DMS53 (cell line): ENCODE measurements around the gene LRRC61.
A peak's percentile ranks its signal among the peaks of the same experiment; 100 is the strongest.

Experiments used
- DNase-seq: peaks from one replicate; lab custom pipeline; 2025; lab: John Stamatoyannopoulos, UW

The LRRC61 gene

GRCh38 chr7:150356265-150356897 is 33.2 kb downstream of the LRRC61 start:
- DNase-seq, result peak; percentile 78

GRCh38 chr7:150357270-150357669 is 34.1 kb downstream of the LRRC61 start:
- DNase-seq, result peak; percentile 90

- DNase-seq, result peak; percentile 80
These were observed 34.7 kb downstream of the LRRC61 start for GRCh38 chr7:150357771-150358427.

DNA sequence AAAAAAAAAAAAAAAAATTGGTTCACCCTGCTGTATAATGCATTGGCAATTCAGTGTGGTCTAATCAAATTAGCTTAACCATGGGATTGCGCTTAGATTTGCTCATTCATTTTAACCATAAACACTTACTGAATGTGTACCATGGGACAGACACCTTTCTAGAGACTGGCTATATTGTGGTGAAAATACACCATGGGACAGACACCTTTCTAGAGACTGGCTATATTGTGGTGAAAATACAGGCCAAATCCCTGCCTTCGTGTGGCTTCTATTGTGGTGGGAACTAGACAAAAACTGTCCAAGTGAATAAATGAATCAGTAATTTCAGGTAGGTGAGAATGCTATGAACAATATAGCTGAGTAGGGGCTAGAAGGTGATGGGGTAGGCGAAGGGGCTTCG is 35.3 kb downstream of the LRRC61 start:
- DNase-seq, result no peak

- no peak for DNase-seq
These were observed 36.0 kb downstream of the LRRC61 start for GRCh38 chr7:150358988-150359621.

GRCh38 chr7:150359622-150360362 is 36.6 kb downstream of the LRRC61 start:
- no peak for DNase-seq

- DNase-seq, result no peak
These were observed 37.4 kb downstream of the LRRC61 start for GRCh38 chr7:150360363-150361058.

- DNase-seq, result no peak
These were observed 38.2 kb downstream of the LRRC61 start for GRCh38 chr7:150361402-150361801.

DNA sequence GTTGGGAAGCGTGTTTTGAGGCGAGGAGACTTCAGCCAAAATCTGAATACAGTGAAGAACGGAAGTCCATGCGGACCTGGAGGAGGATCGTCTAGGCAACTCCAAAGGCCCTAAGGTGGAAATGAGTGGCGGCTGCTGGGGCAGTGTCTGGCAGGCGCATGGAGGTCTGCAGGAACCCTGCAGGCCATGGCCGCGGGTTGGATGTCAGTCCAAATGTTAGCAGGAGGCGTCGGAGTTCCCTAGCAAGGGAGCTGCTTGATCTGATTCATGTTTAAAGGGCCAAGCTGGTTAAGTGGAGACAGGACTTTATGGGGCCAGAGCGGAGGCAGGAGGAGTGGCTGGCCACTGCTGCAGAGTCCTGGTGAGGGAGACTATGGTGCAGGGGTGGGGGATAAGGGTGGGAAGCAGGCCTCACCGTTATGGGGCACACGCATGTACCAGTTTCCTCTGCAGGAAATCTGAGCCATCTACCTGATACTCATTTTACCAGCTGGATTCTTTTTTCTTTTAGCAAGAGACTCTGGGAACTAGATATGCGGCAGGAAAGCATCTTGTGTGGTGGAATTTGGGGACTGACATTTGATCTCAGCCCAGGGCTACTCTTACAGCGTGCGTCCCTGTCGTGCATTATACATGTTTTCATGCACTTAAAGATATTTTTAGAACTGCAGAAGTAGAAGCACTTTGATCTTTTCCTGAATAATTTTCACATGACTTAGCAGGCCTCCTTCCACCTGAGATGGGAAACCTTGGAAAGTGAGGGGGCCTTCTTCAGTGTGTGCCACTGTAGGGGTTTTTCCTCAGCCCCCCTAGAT is 38.9 kb downstream of the LRRC61 start:
- DNase-seq, result no peak

GRCh38 chr7:150363370-150363769 is 40.2 kb downstream of the LRRC61 start:
- DNase-seq, result no peak

DNA sequence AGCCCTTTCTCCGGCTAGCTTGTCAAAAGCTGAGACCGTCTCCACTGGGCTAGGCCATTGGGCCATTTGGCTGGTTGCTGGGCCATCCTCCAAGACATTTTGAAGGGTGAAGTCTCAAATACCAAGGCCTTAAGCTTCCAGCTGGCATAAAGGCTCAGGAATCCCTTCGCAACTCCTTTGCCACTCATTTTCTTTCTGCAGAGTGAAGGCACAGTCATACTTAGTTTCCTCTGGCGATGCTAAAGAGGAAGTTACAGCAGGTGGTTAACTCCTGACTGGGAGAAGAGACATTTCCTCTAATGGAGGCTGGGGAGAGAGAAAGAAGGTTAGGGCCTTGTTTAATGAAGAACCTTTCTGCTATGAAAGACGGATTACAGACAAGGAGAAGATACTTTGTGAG is 40.7 kb downstream of the LRRC61 start:
- DNase-seq, result no peak

DNA sequence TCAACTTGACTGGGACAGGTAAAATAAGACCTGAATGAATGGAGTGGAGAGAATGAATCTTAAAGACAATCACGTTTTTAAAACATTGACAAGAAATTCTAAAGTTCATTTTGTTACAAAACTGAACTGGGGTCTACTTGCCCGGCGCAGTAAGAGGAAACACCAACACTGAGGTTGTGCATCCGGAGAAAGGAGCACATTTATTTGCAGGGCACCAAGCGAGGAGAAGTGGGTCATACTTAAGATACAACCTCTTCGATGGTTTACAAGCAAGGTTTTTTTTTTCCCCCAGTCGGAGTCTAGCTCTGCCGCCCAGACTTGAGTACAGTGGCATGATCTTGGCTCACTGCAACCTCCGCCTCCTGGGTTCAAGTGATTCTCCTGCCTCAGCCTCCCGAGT is 42.0 kb downstream of the LRRC61 start:
- no peak for DNase-seq

GRCh38 chr7:150365673-150366398 is 42.7 kb downstream of the LRRC61 start:
- peak; percentile 76 for DNase-seq

DNA sequence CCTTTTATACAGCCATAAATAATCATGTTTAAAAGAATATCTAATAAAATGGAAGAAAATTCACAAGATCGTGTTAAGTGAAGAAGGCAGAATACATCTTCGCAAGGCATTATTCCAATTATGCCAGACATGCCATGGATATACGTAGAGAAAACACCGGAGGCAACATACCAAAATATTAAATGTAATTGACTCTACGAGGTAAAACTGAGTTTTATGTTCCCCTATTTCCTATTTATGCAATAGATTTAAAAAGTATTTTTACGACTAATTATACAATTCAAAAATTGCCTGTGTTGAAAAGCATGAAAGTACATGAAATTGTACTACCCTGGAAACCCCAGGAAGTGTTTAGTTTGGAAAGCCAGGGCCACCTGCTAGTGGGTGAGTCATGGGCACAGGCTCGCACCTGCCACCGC is 44.5 kb downstream of the LRRC61 start:
- DNase-seq, result no peak

GRCh38 chr7:150368096-150368883 is 45.1 kb downstream of the LRRC61 start, which contains the start of gene REPIN1:
REPIN1 (plus strand) TSS chr7:150368822; CDS start chr7:150369712, 890 bp downstream.
- DNase-seq, result peak; percentile 99

DNA sequence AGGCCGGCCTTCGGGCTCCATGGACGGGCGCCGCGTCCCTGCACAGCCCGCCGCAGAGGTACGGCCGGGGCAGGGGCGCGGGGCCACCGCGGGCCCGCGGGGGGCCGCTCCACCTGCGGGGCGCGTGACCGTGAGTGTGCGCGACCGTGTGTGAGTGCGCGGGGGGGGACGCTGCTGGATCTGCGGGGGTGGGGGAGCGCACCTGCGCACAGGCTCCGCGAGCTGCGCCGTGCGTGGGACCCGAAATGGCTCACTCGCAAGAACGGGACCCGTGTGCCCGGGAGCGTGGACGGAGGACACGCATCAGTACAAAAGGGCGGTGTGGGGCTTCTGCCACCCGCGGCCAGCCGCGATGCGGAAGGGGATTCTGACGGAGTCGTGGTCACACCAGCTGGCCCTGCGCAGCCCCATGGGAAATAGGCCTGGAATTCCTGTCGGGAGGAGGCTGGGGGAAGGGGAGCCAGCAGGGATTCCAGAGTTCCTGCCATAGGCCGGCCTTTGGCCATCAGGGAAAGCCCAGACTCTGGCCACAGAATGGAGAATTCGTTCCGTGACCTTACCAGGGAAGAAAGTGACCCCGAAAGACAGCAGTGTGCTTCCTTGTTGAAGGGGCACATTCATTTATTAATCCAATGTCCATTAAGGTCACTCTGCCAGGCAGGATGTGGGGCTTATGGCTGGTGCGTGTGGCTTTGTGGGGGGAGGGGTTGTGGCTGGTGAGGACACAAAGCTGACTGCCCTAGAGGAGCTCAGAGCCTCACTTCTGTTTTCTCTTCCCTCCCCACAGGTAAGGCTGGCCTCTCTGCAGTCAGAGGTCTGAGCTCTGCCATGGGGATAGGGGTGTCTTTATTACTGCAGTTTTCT is 46.0 kb downstream of the LRRC61 start:
- peak; percentile 87 for DNase-seq

DNA sequence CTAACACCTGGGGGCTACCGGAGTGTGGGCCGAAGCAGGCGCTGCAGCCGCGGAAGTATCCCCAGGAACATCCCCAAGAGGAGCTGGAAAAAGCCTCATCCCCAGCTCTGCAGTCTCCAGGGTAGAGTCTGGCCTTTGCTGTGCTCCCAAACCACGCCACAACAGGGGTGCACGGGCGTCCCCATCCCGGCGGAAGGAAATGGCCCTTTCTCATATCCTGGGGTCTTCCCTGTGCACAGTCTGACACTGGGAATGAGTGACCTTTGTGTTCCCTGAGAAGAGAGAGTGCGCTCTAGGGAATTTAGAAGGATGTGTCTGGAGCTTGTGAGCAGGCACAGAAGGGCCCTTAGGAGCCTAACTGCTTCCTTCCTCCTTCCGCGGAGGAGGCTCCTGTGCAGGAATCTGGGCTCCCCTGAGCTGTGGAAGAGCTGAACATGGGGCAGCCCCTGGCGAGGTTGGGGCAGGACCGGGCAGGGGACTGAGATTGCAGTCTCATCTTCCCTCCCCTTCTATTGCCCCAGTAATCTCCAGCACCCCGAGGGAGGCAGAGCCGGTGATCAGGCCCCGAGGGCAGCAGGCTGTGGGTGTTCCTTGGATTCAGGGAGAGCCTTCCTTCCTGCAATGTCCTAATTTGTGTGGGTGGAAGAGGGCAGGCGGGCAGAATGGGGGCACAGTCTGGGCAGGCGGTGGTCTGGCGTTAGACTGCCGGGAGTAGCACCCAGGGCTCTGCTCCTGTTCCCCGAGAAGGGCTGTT is 46.8 kb downstream of the LRRC61 start:
- peak; percentile 51 for DNase-seq

DNA sequence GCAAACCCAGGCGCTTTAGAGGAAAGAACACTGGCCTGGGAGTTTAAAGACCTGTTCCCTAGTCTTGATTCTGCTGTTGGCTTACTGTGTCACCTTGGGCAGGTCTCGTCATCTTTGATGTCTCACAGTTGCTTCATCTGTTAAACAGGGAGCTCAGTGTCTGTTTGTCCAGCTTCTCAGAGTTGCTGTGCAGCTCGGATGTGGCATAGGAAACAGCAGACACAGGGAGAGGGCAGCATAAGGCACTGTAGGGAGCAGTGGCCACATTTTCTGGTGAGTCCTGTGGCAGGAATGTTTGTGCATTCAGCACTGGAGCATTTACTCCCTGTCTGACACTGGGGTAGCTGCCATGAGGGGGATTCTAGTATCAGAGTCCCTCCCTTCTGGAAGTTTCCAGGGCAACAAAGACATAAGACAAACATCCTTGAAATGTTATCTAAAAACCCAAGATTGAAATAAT is 47.5 kb downstream of the LRRC61 start:
- no peak for DNase-seq
